ENCODE measurements around the gene CELF6. TPM values are rescaled to one million over a fixed set of nuclear protein-coding genes. Genes with fewer than 3 reads are reported as not detected.

The CELF6 gene
- total and polyA plus RNA-seq, 12 donors = 0.21 to 5.1 (median 0.76) TPM

- H3K36me3 ChIP-seq = peaks cover 0 to 66% (median 6%) of the 10 kb centered on the region in 9 donors
- 82 to 84% methylated on average over 9 of the region's 9 CpGs for WGBS, 2 donors
- no peaks in the 10 kb centered on the region for H3K27me3 ChIP-seq
Measured at GRCh38 chr15:72338617-72339321, 18.8 kb upstream of the CELF6 start.

GRCh38 chr15:72338148-72338547 is 18.2 kb upstream of the CELF6 start:
- DNase-seq (no peak), ATAC-seq (no peak)
- TF ChIP-seq CTCF (IDR thresholded peaks at IDR 0.05) = no peak
- intact Hi-C loops (cut with DNase I) = no loop called here
- H3K27me3 ChIP-seq = no peaks in the 10 kb centered on the region
- no peak overlapping the region for H3K4me3 ChIP-seq
- H3K4me1 ChIP-seq = peaks cover 0 to 20% (median 0%) of the 10 kb centered on the region in 9 donors
- H3K27ac ChIP-seq = peak overlapping the region in 1 of 10 donors; percentile 24
- H3K9me3 ChIP-seq = peaks cover 0 to 7% (median 0%) of the 10 kb centered on the region in 11 donors
- whole genome bisulfite sequencing, 2 donors = 95 to 100% methylated on average over 2 of the region's 2 CpGs
- H3K36me3 ChIP-seq = peaks cover 0 to 65% (median under 1%) of the 10 kb centered on the region in 9 donors

More at GRCh38 chr15:72338617-72339321, 18.8 kb upstream of the CELF6 start:
- Histone ChIP-seq H3K9me3 (peaks cover 0 to 7% (median 0%) of the 10 kb centered on the region in 11 donors), H3K27ac (peak overlapping the region in 1 of 10 donors; percentile 73), H3K4me3 (no peak overlapping the region), H3K4me1 (peaks cover 0 to 20% (median 0%) of the 10 kb centered on the region in 9 donors)
- ATAC-seq (peak in 2 of 8 donors; percentile 49 to 85), DNase-seq (no peak)
- intact Hi-C loops (cut with DNase I) = no loop called here
- TF ChIP-seq CTCF (IDR thresholded peaks at IDR 0.05) = no peak

GRCh38 chr15:72334842-72335241 is 14.9 kb upstream of the CELF6 start:
- intact Hi-C loops (cut with DNase I) = no loop called here
- Histone ChIP-seq H3K36me3 (peaks cover 0 to 53% (median 0%) of the 10 kb centered on the region in 9 donors), H3K27me3 (no peaks in the 10 kb centered on the region), H3K4me1 (peaks cover 0 to 14% (median 0%) of the 10 kb centered on the region in 9 donors), H3K4me3 (no peak overlapping the region), H3K27ac (no peak overlapping the region), H3K9me3 (peaks cover 0 to 7% (median 0%) of the 10 kb centered on the region in 11 donors)
- ATAC-seq = no peak
- TF ChIP-seq CTCF (IDR thresholded peaks at IDR 0.05) = no peak
- DNase-seq = no peak
- WGBS, 2 donors = 90 to 93% methylated on average over 2 of the region's 2 CpGs

GRCh38 chr15:72331021-72331420 is 11.1 kb upstream of the CELF6 start:
- Histone ChIP-seq H3K4me3 (no peak overlapping the region), H3K36me3 (peaks cover 0 to 67% (median 7%) of the 10 kb centered on the region in 9 donors), H3K27me3 (no peaks in the 10 kb centered on the region), H3K27ac (no peak overlapping the region), H3K4me1 (no peaks in the 10 kb centered on the region), H3K9me3 (peaks cover 0 to 7% (median 0%) of the 10 kb centered on the region in 11 donors)
- TF ChIP-seq CTCF (IDR thresholded peaks at IDR 0.05) = no peak
- 75 to 79% methylated on average over 3 of the region's 3 CpGs for WGBS, 2 donors
- ATAC-seq (no peak), DNase-seq (no peak)
- intact Hi-C loops (cut with DNase I) = no loop called here

All from heart right ventricle (tissue), 16 donors.